Activated CD4-positive, alpha-beta memory T cell treated with anti-CD3 and anti-CD28 coated beads, Interleukin-2, amount 10 ng/mL, durations not matched to agents 7 days and 5 days (primary cell): ENCODE measurements around the gene RNPS1. TPM values are rescaled to one million over a fixed set of nuclear protein-coding genes. Genes with fewer than 3 reads are reported as not detected.
"Not testable (repeated sequence)": the region's sequence is repeated elsewhere in the genome, so short reads cannot be mapped to it uniquely, and the experiment has no call there.

Source experiments
- CTCF ChIA-PET: fragments of 350-600 bp; sonication (Branson Sonifier 250); formaldehyde crosslinking; loops from one replicate; lab custom pipeline; 2021; ENCODE audit warnings: antibody characterized with exemption, inconsistent platforms; lab: Charles Lee
- POLR2A ChIA-PET: fragments of 350-600 bp; sonication (Branson Sonifier 250); formaldehyde crosslinking; loops from one replicate; lab custom pipeline; 2021; ENCODE audit warnings: antibody characterized with exemption; lab: Charles Lee
- DNase-seq: peaks from one replicate; pipeline ENCODE4 v3.0.0-alpha.2; 2020
- H3K27ac Mint-ChIP-seq: one replicate; pipeline ENCODE4 v1.8.0; 2021; ENCODE audit warnings: mild to moderate bottlenecking, mixed read lengths
- H3K27me3 Mint-ChIP-seq: one replicate; pipeline ENCODE4 v1.8.0; 2021; ENCODE audit warnings: mixed read lengths
- H3K36me3 Mint-ChIP-seq: one replicate; pipeline ENCODE4 v1.8.0; 2021; ENCODE audit warnings: low read depth, mixed read lengths
- H3K4me1 Mint-ChIP-seq: one replicate; pipeline ENCODE4 v1.8.0; 2021; ENCODE audit warnings: mixed read lengths
- H3K4me3 Mint-ChIP-seq: one replicate; pipeline ENCODE4 v1.8.0; 2021; ENCODE audit warnings: mild to moderate bottlenecking, mixed read lengths
- H3K9me3 Mint-ChIP-seq: one replicate; pipeline ENCODE4 v1.8.0; 2021; ENCODE audit warnings: mixed read lengths
- total RNA-seq, 2 experiments: library from RNA; stranded (reverse); gene quantifications; one replicate each; pipeline ENCODE4 v1.2.3, GENCODE V29; 2021

Gene RNPS1
- total RNA-seq, 2 experiments from 2014 or later: 218 to 222 TPM

DNA sequence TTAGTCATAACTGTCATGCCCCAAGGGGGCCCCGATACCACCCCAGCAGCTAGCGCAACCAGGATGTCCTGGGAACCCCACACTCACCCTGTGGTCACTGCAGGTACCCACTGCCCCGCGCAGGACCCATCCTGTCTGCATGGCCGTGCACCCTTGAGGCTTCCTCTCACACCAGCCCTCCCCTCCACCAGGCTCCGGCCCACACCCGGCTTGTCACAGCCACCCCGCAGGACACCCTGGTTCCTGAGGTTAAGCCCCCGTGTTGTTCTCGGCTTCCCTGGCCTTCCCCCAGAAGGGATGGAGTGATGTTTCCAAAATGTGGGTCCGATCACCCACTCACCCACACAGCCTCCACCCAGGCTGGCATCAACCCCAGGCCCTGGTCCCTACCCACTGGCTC is 24.1 kb downstream of the RNPS1 start:
- no peaks in the 10 kb centered on the region for H3K27me3 Mint-ChIP-seq
- CTCF ChIA-PET: no interaction called here
- DNase-seq: no peak
- no peak overlapping the region for H3K27ac Mint-ChIP-seq
- no peaks in the 10 kb centered on the region for H3K9me3 Mint-ChIP-seq
- POLR2A ChIA-PET: no interaction called here
- H3K36me3 Mint-ChIP-seq: peaks cover 13% of the 10 kb centered on the region
- no peak overlapping the region for H3K4me3 Mint-ChIP-seq
- H3K4me1 Mint-ChIP-seq: no peaks in the 10 kb centered on the region

DNA sequence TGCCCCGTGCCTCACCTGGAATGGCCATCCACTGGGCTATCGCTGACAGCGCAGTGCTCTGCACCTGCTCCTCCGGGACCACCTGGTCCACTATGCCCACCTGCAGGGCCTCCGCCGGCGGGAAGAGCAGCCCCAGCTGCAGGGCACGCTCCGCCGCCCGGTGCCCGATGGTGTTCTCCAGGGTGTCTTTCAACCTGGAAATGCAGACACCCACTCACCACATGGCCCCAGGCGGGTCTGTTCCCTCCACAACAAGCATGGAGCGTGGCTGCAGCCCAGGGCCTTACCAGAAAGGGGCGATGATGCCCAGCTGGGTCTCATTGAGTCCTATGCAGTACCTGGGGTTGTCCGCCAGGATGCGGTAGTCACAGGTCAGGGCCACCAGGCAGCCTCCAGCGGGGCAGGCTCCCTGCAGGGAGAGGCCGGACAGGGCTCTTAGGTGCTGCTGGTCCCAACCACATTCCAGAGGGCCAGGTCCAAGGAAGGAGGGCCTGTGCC is 24.8 kb downstream of the RNPS1 start:
- no peaks in the 10 kb centered on the region for H3K4me1 Mint-ChIP-seq
- CTCF ChIA-PET: no interaction called here
- no peak overlapping the region for H3K27ac Mint-ChIP-seq
- DNase-seq: no peak
- H3K9me3 Mint-ChIP-seq: no peaks in the 10 kb centered on the region
- no peak overlapping the region for H3K4me3 Mint-ChIP-seq
- POLR2A ChIA-PET: interaction anchor here (0.6 to 1.5 kb wide), 2 partner anchors 26 to 28 kb away, joined by 3 to 5 read pairs; no protein-coding TSS in a partner anchor
- H3K36me3 Mint-ChIP-seq: peaks cover 13% of the 10 kb centered on the region
- no peaks in the 10 kb centered on the region for H3K27me3 Mint-ChIP-seq

DNA sequence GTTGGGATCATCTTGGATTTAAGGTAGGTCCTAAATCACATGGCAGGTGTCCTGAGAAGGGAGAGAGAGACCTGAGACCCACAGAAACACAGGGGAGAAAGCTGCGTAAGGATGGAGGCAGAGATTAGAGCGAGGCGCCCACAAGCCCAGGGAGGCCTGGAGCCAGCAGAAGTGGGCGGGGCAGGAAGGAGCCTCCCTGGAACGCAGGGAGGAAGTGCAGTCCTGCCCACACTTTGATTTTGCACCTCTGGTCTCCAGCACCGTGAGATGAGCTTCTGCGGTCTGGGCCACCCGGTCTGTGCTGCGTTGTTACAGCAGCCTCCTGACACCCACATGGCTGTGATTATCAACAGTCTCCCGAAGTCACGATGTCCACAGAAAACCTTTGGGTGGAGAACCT is 25.3 kb downstream of the RNPS1 start:
- H3K27me3 Mint-ChIP-seq: no peaks in the 10 kb centered on the region
- peaks cover 13% of the 10 kb centered on the region for H3K36me3 Mint-ChIP-seq
- H3K27ac Mint-ChIP-seq: no peak overlapping the region
- DNase-seq: no peak
- H3K4me3 Mint-ChIP-seq: no peak overlapping the region
- H3K4me1 Mint-ChIP-seq: no peaks in the 10 kb centered on the region
- no peaks in the 10 kb centered on the region for H3K9me3 Mint-ChIP-seq
- ChIA-PET POLR2A (interaction anchor here (0.6 to 1.5 kb wide), 3 partner anchors 11 to 28 kb away, joined by 3 to 5 read pairs (median 3); no protein-coding TSS in a partner anchor), CTCF (no interaction called here)

DNA sequence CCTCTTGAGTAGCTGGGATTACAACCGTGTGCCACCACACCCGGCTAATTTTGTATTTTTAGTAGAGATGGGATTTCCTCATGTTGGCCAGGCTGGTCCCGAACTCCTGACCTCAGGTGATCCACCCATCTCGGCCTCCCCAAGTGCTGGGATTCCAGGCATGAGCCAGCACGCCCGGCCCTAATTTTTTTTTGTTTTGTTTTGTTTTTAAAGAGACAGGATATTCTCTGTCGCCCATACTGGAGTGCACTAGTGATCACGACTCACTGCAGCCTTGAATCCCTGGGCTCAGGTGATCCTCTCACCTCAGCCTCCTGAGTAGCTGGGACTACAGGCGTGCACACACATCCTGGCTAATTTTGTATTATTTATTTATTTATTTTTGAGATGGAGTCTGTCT is 27.6 kb downstream of the RNPS1 start:
- H3K4me3 Mint-ChIP-seq, H3K27me3 Mint-ChIP-seq, DNase-seq, H3K9me3 Mint-ChIP-seq, H3K4me1 Mint-ChIP-seq, H3K36me3 Mint-ChIP-seq, H3K27ac Mint-ChIP-seq, POLR2A ChIA-PET: not testable (repeated sequence)
- CTCF ChIA-PET: interaction anchor here (1.3 kb wide), 1 partner anchor 11 kb away, joined by 4 read pairs; the partner anchor contains the start of gene ECI1

DNA sequence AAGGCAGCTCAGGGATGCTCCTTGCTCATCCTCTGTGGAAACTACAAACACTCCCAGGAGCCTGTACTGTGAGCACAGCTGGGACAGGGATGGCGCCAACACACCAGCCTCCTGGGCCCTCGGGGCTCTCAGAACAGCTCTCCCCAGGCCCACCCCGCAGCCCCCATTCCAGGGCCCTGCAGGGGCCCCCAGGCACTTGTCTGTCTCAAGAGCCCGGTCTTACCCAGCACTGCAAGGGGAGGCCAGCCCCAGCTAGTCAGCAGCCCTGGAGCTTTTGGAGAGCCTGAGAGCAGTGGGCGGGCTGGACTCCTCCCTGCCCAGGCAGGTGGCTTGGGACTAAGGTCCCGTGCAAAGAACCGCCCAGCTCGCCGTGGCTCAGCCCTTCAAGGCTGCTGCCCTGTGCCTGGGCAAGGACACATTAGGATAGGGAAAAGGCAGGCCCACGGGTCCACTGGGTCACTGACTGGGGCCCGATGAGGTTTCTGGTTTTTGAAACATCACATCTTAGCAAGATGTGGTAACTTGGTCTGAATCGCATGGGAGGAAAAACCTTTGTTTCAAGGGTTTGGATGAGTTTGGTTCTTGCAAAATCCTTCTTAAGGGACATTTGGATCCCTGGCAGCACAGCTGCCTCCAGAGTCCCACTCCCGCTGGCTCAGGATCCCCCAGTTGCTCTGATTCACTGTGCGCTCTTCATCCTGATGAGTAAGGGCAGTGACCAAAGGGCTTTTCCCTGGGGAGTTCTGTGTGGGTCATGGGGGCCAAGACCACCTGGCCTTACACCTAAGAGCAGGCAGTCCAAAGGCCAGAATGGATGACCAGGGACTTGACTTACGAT is 28.9 kb downstream of the RNPS1 start:
- H3K36me3 Mint-ChIP-seq: peaks cover 9% of the 10 kb centered on the region
- no peaks in the 10 kb centered on the region for H3K9me3 Mint-ChIP-seq
- ChIA-PET CTCF (no interaction called here), POLR2A (interaction anchor here (1.2 to 1.5 kb wide), 2 partner anchors 13 to 84 kb away, joined by 3 to 5 read pairs; partner anchors contain the start of gene TRAF7)
- no peaks in the 10 kb centered on the region for H3K4me1 Mint-ChIP-seq
- H3K27ac Mint-ChIP-seq: no peak overlapping the region
- no peak overlapping the region for H3K4me3 Mint-ChIP-seq
- no peaks in the 10 kb centered on the region for H3K27me3 Mint-ChIP-seq
- no peak for DNase-seq

DNA sequence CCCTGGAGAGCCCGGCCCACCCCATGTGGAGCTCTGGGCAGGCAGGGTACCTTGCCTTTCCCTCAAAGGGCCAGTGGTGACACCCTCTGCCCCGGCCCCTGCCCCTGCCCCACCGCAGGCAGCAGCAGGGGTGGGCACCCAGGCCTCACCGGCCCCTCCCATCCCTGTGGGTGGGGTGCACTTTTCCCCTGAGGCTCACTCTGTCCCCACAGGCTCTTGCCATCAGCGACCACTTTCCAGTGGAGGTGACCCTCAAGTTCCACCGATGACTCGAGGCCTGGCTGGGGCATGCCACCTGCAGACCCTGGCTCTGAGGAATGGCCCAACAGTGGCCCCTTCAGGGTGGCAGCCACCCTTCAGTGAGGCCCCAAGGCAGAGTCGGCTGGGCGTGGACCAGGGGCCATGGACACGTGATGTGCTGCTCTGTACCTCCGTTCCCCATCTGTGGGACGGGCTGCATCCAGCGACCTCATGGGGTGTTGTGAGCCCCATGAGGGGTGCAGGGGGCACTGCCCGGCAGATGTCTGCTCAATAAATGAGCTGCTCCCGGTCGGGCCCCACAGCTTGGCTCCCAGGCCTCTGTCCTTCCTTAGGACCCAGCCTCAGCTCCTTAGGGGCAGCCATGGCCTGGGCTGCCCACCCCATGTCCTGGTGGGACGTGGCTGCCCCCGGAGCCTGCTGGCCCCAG is 29.6 kb downstream of the RNPS1 start:
- H3K27me3 Mint-ChIP-seq: no peaks in the 10 kb centered on the region
- no peaks in the 10 kb centered on the region for H3K4me1 Mint-ChIP-seq
- no peaks in the 10 kb centered on the region for H3K9me3 Mint-ChIP-seq
- DNase-seq: no peak
- H3K27ac Mint-ChIP-seq: no peak overlapping the region
- peaks cover 6% of the 10 kb centered on the region for H3K36me3 Mint-ChIP-seq
- POLR2A ChIA-PET: interaction anchor here (1.2 to 2.5 kb wide), 3 partner anchors 14 to 83 kb away, joined by 3 to 11 read pairs (median 5); partner anchors contain the start of genes ECI1 and TRAF7
- H3K4me3 Mint-ChIP-seq: no peak overlapping the region
- CTCF ChIA-PET: no interaction called here

DNA sequence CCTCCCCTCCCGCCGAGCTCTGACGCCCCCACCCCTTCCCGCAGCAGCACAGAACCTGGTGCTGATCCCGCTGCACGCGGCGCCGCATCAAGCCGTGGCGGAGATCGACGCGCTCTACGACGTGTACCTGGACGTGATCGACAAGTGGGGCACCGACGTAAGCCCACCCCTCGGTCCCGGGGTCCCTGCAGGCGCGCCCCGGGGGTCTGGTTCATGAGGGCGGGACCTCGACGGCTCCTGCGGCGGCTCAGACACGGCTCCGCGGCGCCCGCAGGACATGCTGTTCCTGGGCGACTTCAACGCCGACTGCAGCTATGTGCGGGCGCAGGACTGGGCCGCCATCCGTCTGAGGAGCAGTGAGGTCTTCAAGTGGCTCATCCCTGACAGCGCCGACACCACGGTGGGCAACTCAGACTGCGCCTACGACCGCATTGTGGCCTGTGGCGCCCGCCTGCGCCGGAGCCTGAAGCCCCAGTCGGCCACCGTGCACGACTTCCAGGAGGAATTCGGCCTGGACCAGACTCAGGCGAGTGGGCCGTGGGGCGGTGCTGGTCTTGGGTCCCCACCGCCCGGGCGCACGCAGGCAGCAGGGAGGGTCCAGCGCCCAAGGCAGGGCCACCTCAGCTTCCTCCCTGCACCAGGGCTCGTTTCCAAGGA is 30.3 kb downstream of the RNPS1 start:
- Mint-ChIP-seq H3K9me3 (no peaks in the 10 kb centered on the region), H3K36me3 (peaks cover 6% of the 10 kb centered on the region), H3K27me3 (no peaks in the 10 kb centered on the region), H3K4me1 (no peaks in the 10 kb centered on the region), H3K27ac (no peak overlapping the region), H3K4me3 (no peak overlapping the region)
- no peak for DNase-seq
- CTCF ChIA-PET: no interaction called here
- POLR2A ChIA-PET: interaction anchor here (1.5 to 2.5 kb wide), 2 partner anchors 14 to 82 kb away, joined by 3 to 11 read pairs; partner anchors contain the start of genes ECI1 and TRAF7

DNA sequence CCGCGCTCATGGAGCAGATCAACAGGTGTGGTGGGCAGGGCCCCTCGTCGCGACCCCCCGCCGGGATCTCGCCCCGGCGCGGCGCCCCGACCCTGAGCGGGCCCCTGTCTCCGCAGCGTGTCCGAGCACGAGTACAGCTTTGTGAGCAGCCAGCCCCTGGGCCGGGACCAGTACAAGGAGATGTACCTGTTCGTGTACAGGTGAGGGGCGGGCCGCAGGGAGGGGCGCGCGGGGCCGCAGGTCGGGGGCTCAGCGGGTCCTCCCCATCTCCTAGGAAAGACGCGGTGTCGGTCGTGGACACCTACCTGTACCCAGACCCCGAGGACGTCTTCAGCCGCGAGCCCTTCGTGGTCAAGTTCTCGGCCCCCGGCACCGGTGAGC is 30.8 kb downstream of the RNPS1 start:
- no peak overlapping the region for H3K27ac Mint-ChIP-seq
- DNase-seq: no peak
- ChIA-PET CTCF (no interaction called here), POLR2A (interaction anchor here (1.6 to 2.5 kb wide), 2 partner anchors 15 to 23 kb away, joined by 7 to 11 read pairs; partner anchors contain the start of genes ECI1 and PGP)
- no peak overlapping the region for H3K4me3 Mint-ChIP-seq
- H3K9me3 Mint-ChIP-seq: no peaks in the 10 kb centered on the region
- no peaks in the 10 kb centered on the region for H3K4me1 Mint-ChIP-seq
- peaks cover 2% of the 10 kb centered on the region for H3K36me3 Mint-ChIP-seq
- no peaks in the 10 kb centered on the region for H3K27me3 Mint-ChIP-seq

DNA sequence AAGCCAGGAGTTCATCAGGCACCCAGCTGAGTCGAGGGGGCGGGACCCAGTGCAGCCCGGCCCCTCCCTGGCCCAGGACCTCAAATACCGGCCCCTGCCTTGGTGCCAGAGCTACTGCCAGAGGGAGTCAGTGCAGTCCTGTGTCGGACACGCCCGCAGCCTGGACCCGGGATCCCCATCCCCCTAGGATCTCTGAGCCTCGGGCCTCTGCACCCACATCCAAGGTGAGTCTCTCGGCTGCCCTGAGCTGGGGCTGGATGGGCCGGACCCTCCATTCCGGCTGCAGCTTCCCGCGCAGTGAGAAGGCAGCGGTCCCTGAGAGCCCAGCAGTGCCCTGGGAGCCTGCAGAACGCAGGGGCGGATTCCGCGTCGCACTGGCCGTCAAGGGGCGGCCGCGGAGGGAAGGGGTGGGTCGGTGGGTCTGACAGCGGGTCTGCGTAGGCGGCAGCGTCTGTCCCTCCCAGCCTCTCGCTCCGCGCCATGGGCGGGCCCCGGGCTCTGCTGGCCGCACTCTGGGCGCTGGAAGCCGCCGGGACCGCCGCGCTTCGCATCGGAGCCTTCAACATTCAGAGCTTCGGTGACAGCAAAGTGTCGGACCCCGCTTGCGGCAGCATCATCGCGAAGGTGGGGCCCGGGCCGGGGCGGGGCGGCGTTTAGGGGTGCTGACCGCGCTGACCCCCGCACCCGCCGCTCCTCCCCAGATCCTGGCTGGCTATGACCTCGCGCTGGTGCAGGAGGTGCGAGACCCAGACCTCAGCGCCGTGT is 31.4 kb downstream of the RNPS1 start, which contains the start of gene DNASE1L2:
Gene DNASE1L2 (plus strand): TSS at position 108 of the 765 bp plus-strand sequence. CDS start 373 bp downstream, at position 481.
- H3K9me3 Mint-ChIP-seq: no peaks in the 10 kb centered on the region
- peaks cover 5% of the 10 kb centered on the region for H3K36me3 Mint-ChIP-seq
- no peaks in the 10 kb centered on the region for H3K4me1 Mint-ChIP-seq
- no peaks in the 10 kb centered on the region for H3K27me3 Mint-ChIP-seq
- no peak within 1 kb of the TSS for H3K4me3 Mint-ChIP-seq
- POLR2A ChIA-PET: interaction anchor here (0.8 to 2.5 kb wide), 3 partner anchors 11 to 22 kb away, joined by 3 to 11 read pairs (median 7); partner anchors contain the start of genes ECI1 and PGP
- DNase-seq: no peak
- H3K27ac Mint-ChIP-seq: no peak within 1 kb of the TSS
- CTCF ChIA-PET: no interaction called here

DNA sequence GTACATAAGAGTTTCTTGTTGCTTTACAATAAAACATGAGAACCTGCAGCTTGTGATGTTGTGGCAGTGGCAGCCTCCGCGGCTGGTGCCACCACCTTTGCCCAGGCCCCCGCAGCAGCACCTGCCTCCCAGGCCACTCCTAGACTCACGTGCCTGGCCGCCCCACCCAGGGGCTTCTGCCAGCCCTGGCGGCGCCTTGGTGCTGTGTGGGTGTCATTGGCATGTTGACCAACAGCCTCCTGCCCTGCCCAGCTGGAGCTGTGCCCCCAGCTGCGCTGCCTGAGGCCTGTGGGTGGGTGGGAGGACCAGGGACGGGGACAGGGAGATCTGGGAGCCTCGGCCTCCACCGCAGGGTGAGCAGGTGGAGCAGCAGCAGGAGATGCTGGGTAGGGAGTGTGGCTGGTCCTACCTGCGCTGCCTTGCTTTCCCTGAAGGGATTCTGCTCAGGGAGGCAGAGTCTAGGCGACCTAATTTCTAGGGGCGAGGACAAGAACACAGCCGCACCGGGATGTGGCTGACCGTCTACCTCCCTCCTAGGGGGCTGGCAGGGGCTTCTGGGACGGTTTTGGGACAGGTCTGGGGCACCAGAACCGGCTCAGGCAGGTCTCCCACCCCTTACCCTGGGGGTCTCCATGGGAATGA is 32.1 kb downstream of the RNPS1 start:
- CTCF ChIA-PET: no interaction called here
- POLR2A ChIA-PET: interaction anchor here (0.8 to 2.5 kb wide), 3 partner anchors 10 to 21 kb away, joined by 3 to 11 read pairs (median 7); partner anchors contain the start of genes ECI1 and PGP

DNA sequence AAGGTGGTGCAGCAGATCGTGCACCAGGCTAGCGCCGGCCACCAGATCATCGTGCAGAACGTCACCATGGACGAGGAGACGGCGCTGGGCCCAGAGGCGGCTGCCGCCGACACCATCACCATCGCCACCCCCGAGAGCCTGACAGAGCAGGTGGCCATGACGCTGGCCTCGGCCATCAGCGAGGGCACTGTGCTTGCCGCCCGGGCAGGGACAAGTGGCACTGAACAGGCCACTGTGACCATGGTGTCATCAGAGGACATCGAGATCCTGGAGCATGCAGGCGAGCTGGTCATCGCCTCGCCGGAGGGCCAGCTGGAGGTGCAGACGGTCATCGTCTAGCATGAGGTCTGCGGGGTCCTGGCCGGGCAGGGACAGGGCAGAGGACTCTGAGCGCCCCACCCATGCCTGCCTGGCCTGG is 32.7 kb downstream of the RNPS1 start:
- Mint-ChIP-seq H3K27me3 (no peaks in the 10 kb centered on the region), H3K27ac (no peak overlapping the region), H3K4me1 (no peaks in the 10 kb centered on the region), H3K4me3 (no peak overlapping the region), H3K9me3 (no peaks in the 10 kb centered on the region), H3K36me3 (peaks cover 5% of the 10 kb centered on the region)
- ChIA-PET CTCF (no interaction called here), POLR2A (no interaction called here)
- no peak for DNase-seq

More for the DNA sequence above, 32.1 kb downstream of the RNPS1 start:
- no peaks in the 10 kb centered on the region for H3K4me1 Mint-ChIP-seq
- H3K27me3 Mint-ChIP-seq: no peaks in the 10 kb centered on the region
- H3K9me3 Mint-ChIP-seq: no peaks in the 10 kb centered on the region
- H3K4me3 Mint-ChIP-seq: no peak overlapping the region
- H3K36me3 Mint-ChIP-seq: peaks cover 5% of the 10 kb centered on the region
- no peak overlapping the region for H3K27ac Mint-ChIP-seq
- DNase-seq: no peak
